H9 (cell line): ENCODE data around the gene NYAP2. TPM values are rescaled to one million over a fixed set of nuclear protein-coding genes. Genes with fewer than 3 reads are reported as not detected.

Experiments
- DNase-seq: peaks from one replicate; pipeline ENCODE4 v3.0.0-alpha.2; 2017
- H2AFZ ChIP-seq: one replicate; pipeline ENCODE4 v1.6.1; 2013; ENCODE audit warnings: mild to moderate bottlenecking, low read length, control low read depth, moderate library complexity
- H2AK5ac ChIP-seq: 2 replicates; pipeline ENCODE4 v1.6.1; 2013; ENCODE audit warnings: low read length, control low read depth, mixed read lengths; ENCODE audit not compliant: insufficient read length
- H2BK120ac ChIP-seq: one replicate; pipeline ENCODE4 v1.6.1; 2013; ENCODE audit warnings: low read depth, mild to moderate bottlenecking, low read length, control low read depth, inconsistent platforms; ENCODE audit not compliant: poor library complexity, severe bottlenecking
- H2BK12ac ChIP-seq: 2 replicates; pipeline ENCODE4 v1.6.1; 2013; ENCODE audit warnings: low read length, control low read depth, mixed read lengths, low read depth; ENCODE audit not compliant: insufficient read length
- H2BK15ac ChIP-seq: 2 replicates; pipeline ENCODE4 v1.6.1; 2013; ENCODE audit warnings: low read depth, low read length, control low read depth
- H2BK20ac ChIP-seq: one replicate; pipeline ENCODE4 v1.6.1; 2013; ENCODE audit warnings: low read depth, mild to moderate bottlenecking, low read length, control low read depth, inconsistent platforms; ENCODE audit not compliant: poor library complexity, severe bottlenecking
- H2BK5ac ChIP-seq: 2 replicates; pipeline ENCODE4 v1.6.1; 2013; ENCODE audit warnings: low read length, control low read depth, mixed read lengths; ENCODE audit not compliant: insufficient read length
- H3K14ac ChIP-seq: 2 replicates; pipeline ENCODE4 v1.6.1; 2013; ENCODE audit warnings: low read length, control low read depth; ENCODE audit not compliant: insufficient read depth
- H3K18ac ChIP-seq: 2 replicates; pipeline ENCODE4 v1.6.1; 2013; ENCODE audit warnings: low read depth, mild to moderate bottlenecking, mixed read lengths, low read length, control low read depth; ENCODE audit not compliant: insufficient read length
- H3K23ac ChIP-seq: 2 replicates; pipeline ENCODE4 v1.6.1; 2013; ENCODE audit warnings: low read length, control low read depth, mixed read lengths, low read depth; ENCODE audit not compliant: insufficient read length
- H3K23me2 ChIP-seq: 2 replicates; pipeline ENCODE4 v1.6.1; 2013; ENCODE audit warnings: low read depth, mild to moderate bottlenecking, mixed read lengths, low read length, control low read depth; ENCODE audit not compliant: insufficient read length, poor library complexity, severe bottlenecking
- H3K27ac ChIP-seq: 2 replicates; pipeline ENCODE4 v1.5.1; 2013; ENCODE audit warnings: low read length, control low read depth, mixed read lengths, low read depth; ENCODE audit not compliant: insufficient read length
- H3K27me3 ChIP-seq: 2 replicates; pipeline ENCODE4 v1.6.1; 2013; ENCODE audit warnings: low read length, control low read depth, inconsistent platforms; ENCODE audit not compliant: insufficient read depth
- H3K4ac ChIP-seq: 2 replicates; pipeline ENCODE4 v1.6.1; 2013; ENCODE audit warnings: low read depth, mild to moderate bottlenecking, control low read depth, inconsistent platforms, low read length, moderate library complexity
- H3K4me1 ChIP-seq: 2 replicates; pipeline ENCODE4 v1.6.1; 2013; ENCODE audit warnings: low read length, control low read depth, inconsistent platforms; ENCODE audit not compliant: insufficient read depth
- H3K4me2 ChIP-seq: 2 replicates; pipeline ENCODE4 v1.6.1; 2013; ENCODE audit warnings: low read length, control low read depth, mixed read lengths; ENCODE audit not compliant: insufficient read length, insufficient read depth
- H3K56ac ChIP-seq: 2 replicates; pipeline ENCODE4 v1.6.1; 2013; ENCODE audit warnings: low read depth, mild to moderate bottlenecking, mixed read lengths, low read length, control low read depth; ENCODE audit not compliant: insufficient read length
- H3K79me1 ChIP-seq: 2 replicates; pipeline ENCODE4 v1.6.1; 2013; ENCODE audit warnings: low read depth, mild to moderate bottlenecking, moderate library complexity, low read length, control low read depth, inconsistent platforms; ENCODE audit not compliant: insufficient read depth, poor library complexity, severe bottlenecking
- H3K79me2 ChIP-seq: 2 replicates; pipeline ENCODE4 v1.6.1; 2013; ENCODE audit warnings: low read length, control low read depth, inconsistent platforms; ENCODE audit not compliant: insufficient read depth
- H3K9ac ChIP-seq: 2 replicates; pipeline ENCODE4 v1.6.1; 2013; ENCODE audit warnings: low read length, control low read depth, mixed read lengths; ENCODE audit not compliant: insufficient read length; ENCODE audit errors: extremely low read depth
- H3K9me3 ChIP-seq: one replicate; pipeline ENCODE4 v1.6.1; 2013; ENCODE audit warnings: low read depth, low read length, inconsistent platforms; ENCODE audit not compliant: control insufficient read depth
- H3T11ph ChIP-seq: one replicate; pipeline ENCODE4 v1.6.1; 2013; ENCODE audit warnings: mild to moderate bottlenecking, low read length, control low read depth, inconsistent platforms
- H4K20me1 ChIP-seq: one replicate; pipeline ENCODE4 v1.6.1; 2013; ENCODE audit not compliant: control insufficient read depth, insufficient read length, insufficient read depth
- H4K5ac ChIP-seq: 2 replicates; pipeline ENCODE4 v1.6.1; 2013; ENCODE audit warnings: low read depth, mild to moderate bottlenecking, mixed read lengths, low read length, control low read depth; ENCODE audit not compliant: insufficient read length
- H4K8ac ChIP-seq: replicated peaks from 2 replicates; pipeline ENCODE4 v1.6.1; 2013; ENCODE audit warnings: low read length, control low read depth, mixed read lengths, low read depth; ENCODE audit not compliant: insufficient read length
- H4K91ac ChIP-seq: 2 replicates; pipeline ENCODE4 v1.6.1; 2013; ENCODE audit warnings: low read depth, mild to moderate bottlenecking, moderate library complexity, mixed read lengths, low read length, control low read depth; ENCODE audit not compliant: insufficient read length
- H3K27ac Mint-ChIP-seq, 3 experiments: 2 replicates in 2 of 3; 3 replicates in 1 of 3; pipeline ENCODE4 v1.8.0; 2020 to 2021; ENCODE audit warnings: mixed read lengths in 3 of 3, mild to moderate bottlenecking in 1 of 3, moderate library complexity in 1 of 3
- H3K27me3 Mint-ChIP-seq: 2 replicates; pipeline ENCODE4 v1.8.0; 2021; ENCODE audit warnings: low read depth, mild to moderate bottlenecking, moderate library complexity, mixed read lengths
- H3K36me3 Mint-ChIP-seq, 3 experiments: 2 replicates in 2 of 3; 3 replicates in 1 of 3; pipeline ENCODE4 v1.8.0; 2020 to 2021; ENCODE audit warnings: low read depth in 3 of 3, mixed read lengths in 3 of 3; ENCODE audit not compliant: insufficient read depth in 1 of 3
- H3K4me1 Mint-ChIP-seq, 2 experiments: 2 replicates each; pipeline ENCODE4 v1.8.0; 2020; ENCODE audit warnings: mixed read lengths in 2 of 2
- H3K4me3 Mint-ChIP-seq, 2 experiments: 2 replicates in 1 of 2; 3 replicates in 1 of 2; pipeline ENCODE4 v1.8.0; 2020 to 2021; ENCODE audit warnings: mild to moderate bottlenecking in 2 of 2, mixed read lengths in 2 of 2, moderate library complexity in 1 of 2
- H3K9me3 Mint-ChIP-seq, 2 experiments: 2 replicates in 1 of 2; 3 replicates in 1 of 2; pipeline ENCODE4 v1.8.0; 2020; ENCODE audit warnings: mild to moderate bottlenecking in 2 of 2, mixed read lengths in 2 of 2, moderate library complexity in 1 of 2
- total RNA-seq: library from RNA; stranded (reverse); gene quantifications from 2 replicates; pipeline ENCODE4 v1.2.1, GENCODE V29; 2021
- TF ChIP-seq, protein P1 (sequence below): fragments of 200-600 bp; sonication (generic); conservative IDR thresholded peaks from 3 replicates; pipeline ENCODE4 v1.8.0; 2021; ENCODE audit warnings: antibody characterized with exemption, mild to moderate bottlenecking

Gene NYAP2
- total RNA-seq, 1 experiment from 2014 or later: not detected

DNA sequence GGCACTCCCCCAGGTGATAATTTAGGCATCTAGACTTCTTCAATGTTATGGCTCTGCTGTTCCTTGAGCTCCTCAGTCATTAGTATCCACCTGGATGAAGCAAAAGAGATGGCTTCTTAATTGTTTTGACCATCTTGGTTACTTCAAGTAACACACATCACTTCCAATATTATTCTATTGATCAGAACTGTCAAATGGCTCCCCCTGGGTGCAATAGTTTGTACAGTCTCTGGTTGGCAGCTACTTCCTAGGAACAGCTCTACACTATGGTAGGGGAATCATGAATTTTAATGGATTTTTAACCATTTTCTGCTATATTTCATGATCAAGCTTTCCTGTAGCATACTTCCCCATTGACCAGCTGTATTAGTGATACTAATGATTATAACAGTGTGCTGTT is 157.0 kb downstream of the NYAP2 start:
- Mint-ChIP-seq H3K27me3 (no peaks in the 10 kb centered on the region), H3K36me3 (no peaks in the 10 kb centered on the region), H3K4me1 (no peaks in the 10 kb centered on the region), H3K4me3 (no peak overlapping the region), H3K9me3 (no peaks in the 10 kb centered on the region; a peak in 1 of 5 replicates), H3K27ac (no peak overlapping the region)
- Histone ChIP-seq H3K27ac (no peak overlapping the region), H2AFZ (no peak overlapping the region), H3T11ph (no peak overlapping the region), H4K8ac (no peak overlapping the region), H3K9ac (no peak overlapping the region), H3K14ac (no peak overlapping the region), H3K56ac (no peak overlapping the region), H2BK120ac (no peak overlapping the region), H4K20me1 (no peaks in the 10 kb centered on the region), H2BK5ac (no peak overlapping the region), H3K23ac (no peak overlapping the region), H4K91ac (no peak overlapping the region), H3K4me1 (no peaks in the 10 kb centered on the region), H3K79me1 (no peaks in the 10 kb centered on the region), H3K27me3 (no peaks in the 10 kb centered on the region), H2AK5ac (no peak overlapping the region), H4K5ac (no peak overlapping the region), H2BK12ac (no peak overlapping the region), H3K79me2 (no peaks in the 10 kb centered on the region), H2BK15ac (no peak overlapping the region), H2BK20ac (no peak overlapping the region), H3K4ac (no peak overlapping the region), H3K23me2 (no peaks in the 10 kb centered on the region), H3K4me2 (no peak overlapping the region), H3K18ac (no peak overlapping the region), H3K9me3 (no peaks in the 10 kb centered on the region)
- TF ChIP-seq, protein P1, sequence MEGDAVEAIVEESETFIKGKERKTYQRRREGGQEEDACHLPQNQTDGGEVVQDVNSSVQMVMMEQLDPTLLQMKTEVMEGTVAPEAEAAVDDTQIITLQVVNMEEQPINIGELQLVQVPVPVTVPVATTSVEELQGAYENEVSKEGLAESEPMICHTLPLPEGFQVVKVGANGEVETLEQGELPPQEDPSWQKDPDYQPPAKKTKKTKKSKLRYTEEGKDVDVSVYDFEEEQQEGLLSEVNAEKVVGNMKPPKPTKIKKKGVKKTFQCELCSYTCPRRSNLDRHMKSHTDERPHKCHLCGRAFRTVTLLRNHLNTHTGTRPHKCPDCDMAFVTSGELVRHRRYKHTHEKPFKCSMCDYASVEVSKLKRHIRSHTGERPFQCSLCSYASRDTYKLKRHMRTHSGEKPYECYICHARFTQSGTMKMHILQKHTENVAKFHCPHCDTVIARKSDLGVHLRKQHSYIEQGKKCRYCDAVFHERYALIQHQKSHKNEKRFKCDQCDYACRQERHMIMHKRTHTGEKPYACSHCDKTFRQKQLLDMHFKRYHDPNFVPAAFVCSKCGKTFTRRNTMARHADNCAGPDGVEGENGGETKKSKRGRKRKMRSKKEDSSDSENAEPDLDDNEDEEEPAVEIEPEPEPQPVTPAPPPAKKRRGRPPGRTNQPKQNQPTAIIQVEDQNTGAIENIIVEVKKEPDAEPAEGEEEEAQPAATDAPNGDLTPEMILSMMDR: peak; percentile 48
- DNase-seq: no peak
